NCI-H146 treated with DMSO at 0.1 percent for 48 hours (cell line): ENCODE data around the gene FIGNL2.
"Not testable (repeated sequence)": the region's sequence is repeated elsewhere in the genome, so short reads cannot be mapped to it uniquely, and the experiment has no call there.

Experiments
- DNase-seq: peaks from one replicate; lab custom pipeline; 2025; ENCODE audit not compliant: unreplicated experiment; lab: John Stamatoyannopoulos, UW

Gene FIGNL2

GRCh38 chr12:51848326-51848727 lies at the start of gene FIGNL2:
Gene FIGNL2, minus strand, starts transcription at chr12:51848718. Its CDS starts 26,305 bp downstream, at chr12:51822413.
- DNase-seq = no peak

GRCh38 chr12:51897181-51897580 lies 48.7 kb upstream of the FIGNL2 start:
- no peak for DNase-seq

DNA sequence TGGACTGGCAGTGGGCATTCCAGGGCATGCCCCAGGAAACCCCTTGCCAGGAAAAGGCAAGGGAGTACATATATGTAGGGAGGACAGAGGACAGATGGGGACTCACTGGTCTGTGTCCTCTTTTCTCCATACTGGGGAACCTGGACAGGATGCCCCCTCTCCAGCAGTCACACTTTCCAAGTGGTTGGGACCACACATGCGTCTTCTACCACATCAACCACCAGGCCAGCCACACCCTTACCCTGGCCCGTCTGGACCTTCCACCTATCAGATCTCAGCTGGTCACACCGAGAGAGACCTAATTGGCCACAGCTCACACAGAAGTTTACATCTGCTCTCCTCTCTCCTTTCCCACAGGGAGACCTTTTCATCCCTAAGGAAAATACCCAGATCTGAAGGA lies 47.7 kb upstream of the FIGNL2 start:
- no peak for DNase-seq

DNA sequence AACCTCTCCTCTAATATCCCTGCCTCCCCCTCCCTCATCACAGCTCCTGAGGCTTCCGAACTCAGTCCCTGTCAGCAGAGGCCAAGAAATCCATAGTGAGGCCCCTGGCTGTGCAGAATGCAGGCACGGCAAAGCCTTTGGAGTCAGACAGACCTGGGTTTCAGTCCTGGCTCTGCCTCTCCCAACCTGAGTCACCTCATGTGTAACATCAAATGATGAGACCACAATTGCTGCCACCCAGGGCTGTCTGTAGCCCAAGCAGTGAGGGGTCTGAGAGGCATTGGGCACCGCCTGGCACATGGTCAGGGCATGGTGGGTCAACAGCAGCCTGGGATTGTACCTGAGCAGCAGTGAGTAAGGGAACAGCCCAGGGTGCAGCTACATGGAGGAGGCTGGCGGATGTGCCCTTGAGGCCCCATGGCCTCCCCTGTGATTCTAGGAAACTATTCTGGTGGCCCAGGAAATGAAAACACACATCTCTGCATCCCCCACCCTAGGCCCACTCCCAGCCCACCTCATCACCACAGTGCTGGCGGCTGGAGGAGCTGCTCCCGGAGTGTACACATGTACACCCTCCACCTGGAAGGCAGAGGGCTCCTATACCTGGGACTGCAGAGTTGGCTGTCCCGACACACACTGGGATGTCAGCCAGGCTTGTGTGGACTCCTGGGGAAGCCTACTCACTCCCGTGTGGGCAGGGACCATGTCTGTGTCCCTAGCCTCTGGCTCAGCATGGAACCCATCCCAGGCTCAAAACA lies 47.0 kb upstream of the FIGNL2 start:
- DNase-seq = no peak

- DNase-seq = no peak
Measured at GRCh38 chr12:51893786-51894185, 45.3 kb upstream of the FIGNL2 start.

DNA sequence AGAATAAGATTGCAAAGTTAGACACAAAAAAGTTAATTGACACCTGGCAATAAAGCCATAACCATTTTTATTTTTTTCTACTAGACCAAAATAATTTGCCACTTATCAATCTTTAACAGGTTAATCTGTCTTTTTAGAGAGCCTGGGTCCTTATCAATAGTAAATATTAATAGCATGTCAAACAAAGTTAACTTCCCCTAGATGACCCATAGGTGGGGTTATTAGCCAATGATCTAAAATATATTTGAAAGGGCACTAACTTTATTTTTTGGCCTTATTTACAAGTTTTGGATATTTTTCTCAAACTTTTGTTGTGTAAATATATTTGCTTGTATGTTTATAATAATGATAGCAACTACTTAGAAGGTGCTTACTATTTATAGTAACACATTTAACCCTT lies 43.3 kb upstream of the FIGNL2 start:
- no peak for DNase-seq

DNA sequence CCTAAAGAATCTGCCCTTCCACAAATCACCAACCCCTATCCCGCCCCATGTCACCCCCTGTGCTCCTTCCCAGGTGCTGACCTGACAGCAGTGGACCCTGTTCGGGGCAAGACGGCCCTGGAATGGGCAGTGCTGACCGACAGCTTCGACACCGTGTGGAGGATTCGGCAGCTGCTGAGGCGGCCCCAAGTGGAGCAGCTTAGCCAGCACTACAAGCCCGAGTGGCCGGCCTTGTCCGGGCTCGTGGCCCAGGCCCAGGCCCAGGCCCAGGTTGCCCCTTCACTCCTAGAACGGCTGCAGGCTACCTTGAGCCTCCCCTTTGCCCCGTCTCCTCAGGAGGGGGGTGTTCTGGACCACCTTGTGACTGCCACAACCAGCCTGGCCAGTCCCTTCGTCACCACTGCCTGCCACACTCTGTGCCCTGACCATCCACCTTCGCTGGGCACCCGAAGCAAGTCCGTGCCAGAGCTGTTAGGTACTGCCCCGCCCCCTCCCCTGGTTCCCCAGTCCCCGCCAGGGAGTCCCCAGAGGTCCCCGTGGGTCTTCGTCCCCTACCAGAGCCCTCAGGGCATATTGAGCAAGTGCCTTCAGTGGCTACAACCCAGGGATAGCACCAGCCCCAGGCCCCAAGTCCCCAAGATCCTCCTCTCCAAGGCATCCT lies 42.1 kb upstream of the FIGNL2 start:
- no peak for DNase-seq

- DNase-seq = no peak
Measured at GRCh38 chr12:51890133-51890464, 41.6 kb upstream of the FIGNL2 start.

- DNase-seq = peak; percentile 47
Measured at GRCh38 chr12:51889216-51890132, 41.0 kb upstream of the FIGNL2 start.

DNA sequence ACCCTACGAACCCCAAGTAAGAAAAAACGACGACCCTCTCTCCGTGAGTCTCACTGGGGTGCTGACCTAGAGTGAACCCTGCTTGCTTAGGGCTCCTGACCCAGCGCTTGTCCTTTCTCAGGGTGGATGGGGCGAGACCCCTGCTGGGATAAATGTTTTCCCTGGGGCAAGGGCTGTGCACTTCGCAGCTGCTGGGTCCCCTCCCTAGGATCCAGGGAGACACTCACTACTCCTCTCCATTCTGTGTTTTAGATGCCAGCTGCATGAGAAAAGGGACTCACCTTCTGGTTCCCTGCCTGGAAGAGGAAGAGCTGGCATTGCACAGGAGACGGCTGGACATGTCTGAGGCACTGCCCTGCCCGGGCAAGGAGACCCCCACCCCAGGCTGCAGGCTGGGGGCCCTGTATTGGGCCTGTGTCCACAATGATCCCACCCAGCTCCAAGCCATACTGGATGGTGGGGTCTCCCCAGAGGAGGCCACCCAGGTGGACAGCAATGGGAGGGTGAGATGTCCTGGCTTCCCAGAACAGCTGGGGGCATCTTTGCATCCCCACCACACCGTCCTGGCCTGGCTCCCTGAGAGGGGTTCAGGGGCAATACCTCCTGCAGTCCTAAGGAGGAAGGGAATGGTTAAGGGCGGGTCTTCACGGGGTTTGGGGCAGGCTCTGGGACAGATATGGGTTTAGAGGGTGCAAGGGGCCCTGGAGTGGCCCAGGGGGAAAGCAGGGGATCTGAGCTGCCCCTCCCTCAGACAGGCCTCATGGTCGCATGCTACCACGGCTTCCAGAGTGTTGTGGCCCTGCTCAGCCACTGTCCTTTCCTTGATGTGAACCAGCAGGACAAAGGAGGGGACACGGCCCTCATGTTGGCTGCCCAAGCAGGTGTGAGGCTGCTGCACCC lies 40.0 kb upstream of the FIGNL2 start:
- peak; percentile 97 for DNase-seq

GRCh38 chr12:51887476-51888315 lies 39.2 kb upstream of the FIGNL2 start, which contains the start of gene ANKRD33:
Gene ANKRD33, plus strand, starts transcription at chr12:51888103. Its CDS starts 84 bp downstream, at chr12:51888187.
- peak; percentile 97 for DNase-seq

DNA sequence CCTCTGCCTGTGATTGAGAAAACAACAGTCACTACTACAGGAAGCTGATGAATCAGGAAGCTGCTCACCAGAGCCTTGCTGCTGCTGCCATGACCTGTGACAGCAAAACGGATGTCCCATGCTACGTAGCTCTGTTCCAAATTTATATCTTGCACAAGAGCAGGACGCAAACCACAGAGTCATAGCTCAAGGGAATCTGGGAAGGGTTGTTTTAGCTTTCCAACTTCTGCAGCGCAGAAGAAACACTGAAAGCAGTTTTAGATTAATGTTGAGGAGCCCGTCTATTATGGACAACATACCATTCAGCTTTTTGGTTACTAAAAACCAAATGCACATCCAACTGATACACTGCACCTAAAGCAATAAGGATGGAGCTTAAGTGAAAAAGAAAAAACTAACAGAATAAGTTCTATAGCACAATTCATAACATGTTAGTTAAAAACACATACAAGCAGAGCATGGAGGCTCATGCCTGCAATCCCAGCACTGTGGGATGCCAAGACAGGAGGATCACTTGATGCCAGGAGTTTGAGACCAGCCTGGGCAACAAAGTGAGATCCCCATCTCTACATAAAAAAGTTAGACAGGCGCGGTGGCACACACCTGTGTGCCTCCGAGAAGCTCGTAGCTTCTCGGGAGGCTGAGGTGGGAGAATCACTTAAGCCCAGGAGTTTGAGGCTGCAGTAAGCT lies 37.6 kb upstream of the FIGNL2 start:
- no peak for DNase-seq

- not testable (repeated sequence) for DNase-seq
Measured at GRCh38 chr12:51885294-51886020, 36.9 kb upstream of the FIGNL2 start.

DNA sequence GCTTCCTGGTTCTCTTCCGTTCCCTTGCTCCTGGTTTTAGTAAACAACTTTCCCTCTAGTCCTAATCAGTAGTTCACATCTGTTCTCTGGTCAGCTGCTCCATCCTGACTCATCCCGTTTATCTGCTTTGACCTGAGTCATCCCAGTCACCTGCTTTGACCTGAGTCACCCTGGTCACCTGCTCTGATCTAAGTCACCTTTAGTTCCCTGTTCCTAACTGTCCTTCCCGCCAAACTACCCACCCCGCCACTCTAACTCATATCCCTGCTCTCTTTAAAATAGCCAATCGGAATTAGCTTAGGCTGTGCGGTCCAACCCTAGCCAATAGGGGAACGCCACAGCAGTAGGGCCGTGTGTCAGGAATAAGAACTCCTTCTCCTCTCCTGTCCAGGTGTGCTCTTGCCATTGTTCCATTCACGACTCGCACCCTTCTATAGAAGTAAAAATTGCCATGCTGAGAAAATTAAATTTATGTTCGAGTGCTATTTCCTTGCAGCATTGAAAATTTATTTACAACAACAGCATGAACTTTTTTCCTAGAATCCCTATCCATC lies 36.2 kb upstream of the FIGNL2 start:
- DNase-seq = no peak

DNA sequence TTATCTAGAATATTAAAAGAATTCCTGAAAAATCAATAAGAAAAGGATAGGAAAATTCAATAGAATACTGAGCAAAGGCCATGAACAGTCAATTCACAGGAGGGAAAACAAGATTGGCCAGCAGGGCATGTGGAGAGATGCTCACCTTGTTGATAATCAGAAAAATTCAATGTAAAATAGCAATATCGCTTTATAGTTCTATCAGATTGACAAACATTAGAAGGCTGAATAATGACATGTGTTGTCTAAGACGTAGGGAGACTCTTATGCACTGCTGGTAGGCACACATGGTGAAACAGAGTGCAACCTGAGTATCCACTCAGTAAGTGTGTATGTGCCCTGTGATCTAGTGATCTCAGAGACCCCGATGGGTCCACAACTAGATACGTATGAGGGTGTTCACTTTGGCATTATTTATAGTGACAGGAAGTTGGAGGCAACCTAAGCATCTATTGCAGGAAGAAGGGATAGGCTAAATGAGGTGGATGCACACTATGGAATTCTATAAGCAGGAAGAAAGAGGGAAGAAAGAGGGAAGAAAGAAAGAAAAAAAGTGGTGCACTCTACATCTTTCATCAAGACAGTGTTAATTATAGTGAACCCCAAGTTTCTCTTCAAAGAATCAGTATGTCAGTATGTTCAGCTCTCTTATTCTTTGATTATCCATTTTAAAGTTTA lies 35.6 kb upstream of the FIGNL2 start:
- no peak for DNase-seq

GRCh38 chr12:51883295-51883694 lies 34.8 kb upstream of the FIGNL2 start:
- DNase-seq = no peak

- DNase-seq = no peak
Measured at GRCh38 chr12:51879102-51879501, 30.6 kb upstream of the FIGNL2 start.

DNA sequence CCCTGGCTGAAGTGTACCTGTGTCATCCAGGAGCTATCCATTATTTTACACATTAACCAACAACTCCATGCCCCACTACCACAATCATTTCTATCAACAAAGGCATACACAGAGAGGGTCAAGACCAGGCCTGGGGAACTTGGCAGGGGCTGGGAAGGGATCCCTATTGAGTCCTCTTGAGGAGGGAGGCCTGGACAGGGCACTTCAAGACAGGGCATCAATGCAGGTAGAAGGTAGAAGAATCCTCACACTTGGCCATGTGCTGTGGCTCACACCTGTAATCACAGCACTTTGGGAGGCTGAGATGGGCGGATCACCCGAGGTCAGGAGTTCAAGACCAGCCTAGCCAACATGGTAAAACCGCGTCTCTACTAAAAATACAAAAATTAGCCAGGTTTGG lies 26.0 kb upstream of the FIGNL2 start:
- no peak for DNase-seq
